Caco-2 (cell line): ENCODE data around the gene ALX4. TPM values are rescaled to one million over a fixed set of nuclear protein-coding genes. Genes with fewer than 3 reads are reported as not detected.

ENCODE experiments used
- BruUV-seq: library from RNA; stranded (reverse); fragments of 400-500 nt; replicated peaks from 2 replicates; lab custom pipeline; 2021; lab: Mats Ljungman, UMichigan
- CTCF ChIA-PET: fragments of 300-600 bp; sonication (Branson Sonifier 250); formaldehyde crosslinking; loops from one replicate; lab custom pipeline; 2022; ENCODE audit warnings: antibody characterized with exemption; lab: Charles Lee
- POLR2A ChIA-PET: fragments of 300-600 bp; sonication (Branson Sonifier 250); formaldehyde crosslinking; loops from one replicate; lab custom pipeline; 2022; ENCODE audit warnings: antibody characterized with exemption; lab: Charles Lee
- DNase-seq, 2 experiments: peaks; one replicate each; pipeline versions ENCODE4 v3.0.0 to v3.0.0-alpha.2; 2020 to 2022
- H3K27me3 ChIP-seq: replicated peaks from 2 replicates; pipeline ENCODE4 v1.6.0; 2011; ENCODE audit warnings: low read length; ENCODE audit not compliant: control insufficient read depth, insufficient read depth
- H3K36me3 ChIP-seq: 2 replicates; pipeline ENCODE4 v1.5.1; 2011; ENCODE audit warnings: low read length; ENCODE audit not compliant: control insufficient read depth, insufficient read depth
- H3K4me1 ChIP-seq: fragments of 250-450 bp; sonication (Bioruptor Pico); 2 replicates; pipeline ENCODE4 v1.5.1; 2020; ENCODE audit warnings: mild to moderate bottlenecking
- H3K4me3 ChIP-seq: 2 replicates; pipeline ENCODE4 v1.5.1; 2011; ENCODE audit warnings: low read depth, mild to moderate bottlenecking, control low read depth, low read length
- H3K9me3 ChIP-seq: fragments of 250-450 bp; sonication (Bioruptor Pico); 2 replicates; pipeline ENCODE4 v1.5.1; 2020; ENCODE audit warnings: mild to moderate bottlenecking, moderate library complexity
- H3K27ac Mint-ChIP-seq: one replicate; pipeline ENCODE4 v1.8.0; 2022; ENCODE audit warnings: mixed read lengths; ENCODE audit not compliant: unreplicated experiment
- H3K27me3 Mint-ChIP-seq: one replicate; pipeline ENCODE4 v1.8.0; 2022; ENCODE audit warnings: mixed read lengths; ENCODE audit not compliant: insufficient read depth, unreplicated experiment
- H3K36me3 Mint-ChIP-seq: one replicate; pipeline ENCODE4 v1.8.0; 2022; ENCODE audit warnings: mild to moderate bottlenecking, mixed read lengths; ENCODE audit not compliant: insufficient read depth, unreplicated experiment
- H3K4me1 Mint-ChIP-seq: one replicate; pipeline ENCODE4 v1.8.0; 2022; ENCODE audit warnings: low read depth, mixed read lengths; ENCODE audit not compliant: unreplicated experiment
- H3K4me3 Mint-ChIP-seq: one replicate; pipeline ENCODE4 v1.8.0; 2022; ENCODE audit warnings: mild to moderate bottlenecking, moderate library complexity, mixed read lengths; ENCODE audit not compliant: unreplicated experiment
- H3K9me3 Mint-ChIP-seq: one replicate; pipeline ENCODE4 v1.8.0; 2022; ENCODE audit warnings: mixed read lengths; ENCODE audit not compliant: unreplicated experiment
- CTCF ChIP-seq, 2 experiments: fragments of 200-600 bp in 1 of 2; IDR thresholded peaks; 1 replicate in 1 of 2; 2 replicates in 1 of 2; pipeline versions ENCODE4 v1.5.1 to v1.8.0; 2011 to 2022; ENCODE audit warnings: antibody characterized with exemption in 1 of 2, control low read depth in 1 of 2, inconsistent platforms in 1 of 2, low read depth in 1 of 2, low read length in 1 of 2, mild to moderate bottlenecking in 1 of 2, moderate library complexity in 1 of 2; ENCODE audit not compliant: insufficient read depth in 1 of 2, severe bottlenecking in 1 of 2, unreplicated experiment in 1 of 2
- intact Hi-C: fragments of 100-400 bp; cut with micrococcal nuclease; formaldehyde crosslinking; loops from one replicate; pipeline ENCODE4 v1.10.0; 2022; ENCODE audit not compliant: unreplicated experiment
- total RNA-seq: library from RNA; stranded (reverse); gene quantifications from 2 replicates; pipeline ENCODE4 v1.2.3, GENCODE V29; 2022

ALX4 gene
- total RNA-seq, 1 experiment from 2014 or later, result 0.05 TPM

GRCh38 chr11:44219830-44220796, 89.8 kb downstream of the ALX4 start:
- Mint-ChIP-seq H3K27me3 (no peaks in the 10 kb centered on the region), H3K36me3 (peaks cover 9% of the 10 kb centered on the region), H3K4me1 (no peaks in the 10 kb centered on the region), H3K4me3 (no peak overlapping the region), H3K27ac (no peak overlapping the region), H3K9me3 (no peaks in the 10 kb centered on the region)
- Histone ChIP-seq H3K36me3 (no peaks in the 10 kb centered on the region), H3K27me3 (no peaks in the 10 kb centered on the region), H3K4me3 (no peak overlapping the region), H3K9me3 (no peaks in the 10 kb centered on the region), H3K4me1 (no peaks in the 10 kb centered on the region)
- ChIA-PET CTCF (interaction anchor here (0.6 kb wide), 1 partner anchor 67 kb away, joined by 5 read pairs; no protein-coding TSS in a partner anchor), POLR2A (no interaction called here)
- no TSS peak for BruUV-seq
- intact Hi-C loops, result no loop called here
- DNase-seq, result no peak
- no peak for TF ChIP-seq CTCF (IDR thresholded peaks at IDR 0.05; ENCODE audit: insufficient read depth in 1 of 2, low read depth in 1 of 2, low read length in 1 of 2, severe bottlenecking in 1 of 2, unreplicated experiment in 1 of 2)

GRCh38 chr11:44217432-44217831, 92.5 kb downstream of the ALX4 start:
- Histone ChIP-seq H3K36me3 (no peaks in the 10 kb centered on the region; the same call in 1 of the 2 replicates), H3K4me3 (no peak overlapping the region), H3K27me3 (no peaks in the 10 kb centered on the region), H3K4me1 (no peaks in the 10 kb centered on the region), H3K9me3 (no peaks in the 10 kb centered on the region)
- no TSS peak for BruUV-seq
- Mint-ChIP-seq H3K27me3 (no peaks in the 10 kb centered on the region), H3K36me3 (peaks cover 9% of the 10 kb centered on the region), H3K4me1 (no peaks in the 10 kb centered on the region), H3K9me3 (peaks cover 10% of the 10 kb centered on the region), H3K4me3 (no peak overlapping the region), H3K27ac (no peak overlapping the region)
- intact Hi-C loops, result no loop called here
- ChIA-PET CTCF (no interaction called here), POLR2A (no interaction called here)
- DNase-seq, result no peak
- no peak for TF ChIP-seq CTCF (IDR thresholded peaks at IDR 0.05; ENCODE audit: insufficient read depth in 1 of 2, low read depth in 1 of 2, low read length in 1 of 2, severe bottlenecking in 1 of 2, unreplicated experiment in 1 of 2)

DNA sequence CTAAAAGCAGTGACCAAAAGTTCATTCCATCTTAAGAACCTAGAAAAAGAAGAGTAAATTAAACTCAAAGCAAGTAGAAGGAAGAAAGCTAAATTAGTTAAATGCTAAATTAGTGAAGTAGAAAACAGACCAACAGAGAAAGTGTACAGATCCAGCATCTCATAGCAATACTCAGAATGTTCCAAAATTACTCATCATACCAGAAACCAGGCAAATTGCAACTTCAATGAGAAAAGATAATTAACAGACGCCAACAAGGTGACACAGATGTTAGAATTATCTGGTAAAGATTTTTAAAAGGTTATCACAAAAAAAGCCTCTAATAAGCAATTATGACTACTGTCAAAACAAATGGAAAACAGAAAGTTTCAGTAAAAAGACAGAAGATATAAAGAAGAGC, 96.8 kb downstream of the ALX4 start:
- no peaks in the 10 kb centered on the region for H3K4me1 Mint-ChIP-seq
- Histone ChIP-seq H3K4me1 (no peaks in the 10 kb centered on the region), H3K36me3 (no peaks in the 10 kb centered on the region; the same call in none of the 2 replicates), H3K9me3 (0 out of 2 replicates have a peak, but pooled peaks cover 3% of the 10 kb centered on the region), H3K27me3 (no peaks in the 10 kb centered on the region), H3K4me3 (no peak overlapping the region)
- ChIA-PET CTCF (no interaction called here), POLR2A (no interaction called here)
- DNase-seq, result no peak
- H3K36me3 Mint-ChIP-seq, result peaks cover 6% of the 10 kb centered on the region
- BruUV-seq, result no TSS peak
- intact Hi-C loops, result no loop called here
- no peak overlapping the region for H3K27ac Mint-ChIP-seq
- TF ChIP-seq CTCF (IDR thresholded peaks at IDR 0.05; ENCODE audit: insufficient read depth in 1 of 2, low read depth in 1 of 2, low read length in 1 of 2, severe bottlenecking in 1 of 2, unreplicated experiment in 1 of 2), result no peak
- no peaks in the 10 kb centered on the region for H3K27me3 Mint-ChIP-seq
- H3K9me3 Mint-ChIP-seq, result peaks cover 26% of the 10 kb centered on the region
- H3K4me3 Mint-ChIP-seq, result no peak overlapping the region
